Suppressor macrophage treated with lipopolysaccharide for 4 hours (primary cell): ENCODE measurements around the gene ZNF296.

Experiments
- DNase-seq: peaks from one replicate; pipeline ENCODE4 v3.0.0-alpha.2; 2020

The ZNF296 gene

GRCh38 chr19:45079063-45079910 is 3.0 kb upstream of the ZNF296 start, which contains the start of gene GEMIN7:
GEMIN7 (plus strand) TSS chr19:45079260; CDS start chr19:45090115, 10,855 bp downstream.
- peak; percentile 81 for DNase-seq

GRCh38 chr19:45078390-45079062 is 2.2 kb upstream of the ZNF296 start:
- no peak for DNase-seq

- DNase-seq = no peak
These were observed 813 bp upstream of the ZNF296 start for GRCh38 chr19:45076851-45077730.

GRCh38 chr19:45075301-45076028 is 813 bp downstream of the ZNF296 start:
- DNase-seq = peak; percentile 92

- DNase-seq = no peak
These were observed 1.5 kb downstream of the ZNF296 start for GRCh38 chr19:45074744-45075300.

GRCh38 chr19:45071969-45072790 is 4.1 kb downstream of the ZNF296 start:
- DNase-seq = no peak

GRCh38 chr19:45071545-45071938 is 4.7 kb downstream of the ZNF296 start:
- DNase-seq = no peak

GRCh38 chr19:45070861-45071544 is 5.3 kb downstream of the ZNF296 start:
- DNase-seq = no peak

- DNase-seq = no peak
These were observed 6.1 kb downstream of the ZNF296 start for GRCh38 chr19:45070214-45070613.

- DNase-seq = peak; percentile 33
These were observed 7.2 kb downstream of the ZNF296 start for GRCh38 chr19:45069056-45069455.

GRCh38 chr19:45068041-45068440 is 8.2 kb downstream of the ZNF296 start:
- DNase-seq = no peak

- DNase-seq = no peak
These were observed 9.2 kb downstream of the ZNF296 start for GRCh38 chr19:45066921-45067661.

GRCh38 chr19:45063851-45064801 is 12.2 kb downstream of the ZNF296 start:
- DNase-seq = no peak

- DNase-seq = no peak
These were observed 14.3 kb downstream of the ZNF296 start for GRCh38 chr19:45061965-45062364.

GRCh38 chr19:45059258-45059965 is 16.9 kb downstream of the ZNF296 start:
- DNase-seq = peak; percentile 88

- no peak for DNase-seq
These were observed 17.6 kb downstream of the ZNF296 start for GRCh38 chr19:45058622-45059159.

- no peak for DNase-seq
These were observed 18.8 kb downstream of the ZNF296 start for GRCh38 chr19:45057444-45057843.

- DNase-seq = no peak
These were observed 19.4 kb downstream of the ZNF296 start for GRCh38 chr19:45056831-45057230.
